DLD1 (cell line): ENCODE results near the gene HUS1.
"Not testable (repeated sequence)": the region's sequence is repeated elsewhere in the genome, so short reads cannot be mapped to it uniquely, and the experiment has no call there.

Experiments
- in situ Hi-C: cut with HindIII; loops from 2 replicates; pipeline ENCODE4 v1.10.0; 2017; ENCODE audit warnings: low sequenced_read_pairs

The HUS1 gene

GRCh38 chr7:47946581-47947354, 32.6 kb downstream of the HUS1 start:
- in situ Hi-C loops = no loop called here

GRCh38 chr7:47945261-47946015, 34.0 kb downstream of the HUS1 start:
- in situ Hi-C loops = no loop called here

- in situ Hi-C loops = no loop called here
These were observed 34.7 kb downstream of the HUS1 start for GRCh38 chr7:47944536-47945260.

GRCh38 chr7:47943676-47944474, 35.5 kb downstream of the HUS1 start:
- in situ Hi-C loops = no loop called here

- in situ Hi-C loops = not testable (repeated sequence)
These were observed 36.8 kb downstream of the HUS1 start for GRCh38 chr7:47942651-47943050.

GRCh38 chr7:47942132-47942531, 37.3 kb downstream of the HUS1 start:
- in situ Hi-C loops = no loop called here

GRCh38 chr7:47941136-47941844, 38.1 kb downstream of the HUS1 start:
- in situ Hi-C loops = no loop called here

- in situ Hi-C loops = no loop called here
These were observed 39.1 kb downstream of the HUS1 start for GRCh38 chr7:47940088-47941013.

- in situ Hi-C loops = no loop called here
These were observed 39.9 kb downstream of the HUS1 start for GRCh38 chr7:47939425-47940036.

GRCh38 chr7:47938574-47939165, 40.7 kb downstream of the HUS1 start:
- in situ Hi-C loops = no loop called here

- in situ Hi-C loops = no loop called here
These were observed 41.5 kb downstream of the HUS1 start for GRCh38 chr7:47937711-47938573.

GRCh38 chr7:47937065-47937687, 42.2 kb downstream of the HUS1 start:
- in situ Hi-C loops = no loop called here

GRCh38 chr7:47936323-47936722, 43.1 kb downstream of the HUS1 start:
- in situ Hi-C loops = no loop called here

- in situ Hi-C loops = no loop called here
These were observed 44.1 kb downstream of the HUS1 start for GRCh38 chr7:47935336-47935735.

- in situ Hi-C loops = no loop called here
These were observed 44.6 kb downstream of the HUS1 start for GRCh38 chr7:47934831-47935230.

GRCh38 chr7:47933215-47933614, 46.2 kb downstream of the HUS1 start:
- in situ Hi-C loops = no loop called here

- in situ Hi-C loops = no loop called here
These were observed 46.9 kb downstream of the HUS1 start for GRCh38 chr7:47932466-47933037.
